ENCODE data around the gene FREY1.

FREY1 gene

GRCh38 chr11:45921561-45922424 lies 14.7 kb upstream of the FREY1 start:
- Histone ChIP-seq H2AFZ (ENCODE audit: low read length, unreplicated experiment) (no peak overlapping the region), H3K79me2 (ENCODE audit: control insufficient read depth, insufficient read depth, low read length, unreplicated experiment) (peaks cover 5% of the 10 kb centered on the region), H3K4me1 (ENCODE audit: control insufficient read depth, insufficient read depth, low read length, unreplicated experiment) (no peaks in the 10 kb centered on the region), H3K27ac (ENCODE audit: low read depth, low read length) (no peak overlapping the region), H3K27me3 (ENCODE audit: insufficient read depth, low read length) (peaks cover 34% of the 10 kb centered on the region), H3K36me3 (ENCODE audit: insufficient read depth, low read length) (no peaks in the 10 kb centered on the region), H3K4me3 (ENCODE audit: low read depth, low read length) (no peak overlapping the region)

GRCh38 chr11:45920531-45921477 lies 13.7 kb upstream of the FREY1 start:
- Histone ChIP-seq H3K4me3 (ENCODE audit: low read depth, low read length) (no peak overlapping the region), H3K36me3 (ENCODE audit: insufficient read depth, low read length) (no peaks in the 10 kb centered on the region), H3K79me2 (ENCODE audit: control insufficient read depth, insufficient read depth, low read length, unreplicated experiment) (peaks cover 13% of the 10 kb centered on the region), H2AFZ (ENCODE audit: low read length, unreplicated experiment) (no peak overlapping the region), H3K27me3 (ENCODE audit: insufficient read depth, low read length) (peaks cover 34% of the 10 kb centered on the region), H3K27ac (ENCODE audit: low read depth, low read length) (no peak overlapping the region), H3K4me1 (ENCODE audit: control insufficient read depth, insufficient read depth, low read length, unreplicated experiment) (no peaks in the 10 kb centered on the region)

- Histone ChIP-seq H3K79me2 (ENCODE audit: control insufficient read depth, insufficient read depth, low read length, unreplicated experiment) (peaks cover 13% of the 10 kb centered on the region), H3K36me3 (ENCODE audit: insufficient read depth, low read length) (no peaks in the 10 kb centered on the region), H2AFZ (ENCODE audit: low read length, unreplicated experiment) (no peak overlapping the region), H3K27ac (ENCODE audit: low read depth, low read length) (no peak overlapping the region), H3K4me1 (ENCODE audit: control insufficient read depth, insufficient read depth, low read length, unreplicated experiment) (no peaks in the 10 kb centered on the region), H3K27me3 (ENCODE audit: insufficient read depth, low read length) (peaks cover 34% of the 10 kb centered on the region), H3K4me3 (ENCODE audit: low read depth, low read length) (no peak overlapping the region)
These were observed 12.9 kb upstream of the FREY1 start for GRCh38 chr11:45919806-45920530.

DNA sequence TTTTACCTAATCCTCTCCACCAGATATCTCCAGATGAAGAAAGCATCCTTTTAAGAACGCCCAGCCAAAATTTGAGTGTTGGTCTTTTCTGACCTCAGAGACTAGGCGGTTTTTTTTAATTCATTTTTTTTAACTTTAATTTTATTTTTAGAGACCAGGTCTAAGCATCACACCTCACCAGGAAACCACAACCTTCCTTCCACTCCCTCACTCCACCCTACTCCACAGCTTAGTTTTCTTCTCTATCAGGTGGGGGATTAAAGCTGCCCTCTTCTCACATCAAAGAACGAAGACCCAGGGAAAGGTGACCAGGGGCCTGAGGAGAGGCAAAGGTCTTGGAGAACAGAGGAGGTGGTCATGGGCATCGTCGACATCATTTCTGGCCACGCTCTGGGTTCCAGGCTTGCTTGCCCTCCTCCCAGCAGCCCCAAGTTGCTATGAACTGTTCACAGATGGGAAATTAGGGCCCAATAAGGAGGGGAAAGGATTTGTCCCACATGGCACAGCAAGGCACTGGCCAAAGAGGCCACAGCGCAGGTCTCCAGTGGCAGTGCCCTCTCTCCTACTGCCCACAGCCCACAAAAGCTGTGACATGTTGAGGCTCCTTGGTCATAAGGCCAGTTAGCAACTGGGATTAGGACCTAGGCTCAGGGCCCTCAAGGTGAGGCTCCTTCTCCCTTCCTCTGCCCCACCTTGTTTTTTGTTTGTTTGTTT lies 12.0 kb upstream of the FREY1 start:
- H3K27ac ChIP-seq (ENCODE audit: low read depth, low read length) = no peak overlapping the region
- peak overlapping the region; percentile 82; the same call in 1 of the 2 replicates for H3K4me3 ChIP-seq (ENCODE audit: low read depth, low read length)
- H3K4me1 ChIP-seq (ENCODE audit: control insufficient read depth, insufficient read depth, low read length, unreplicated experiment) = no peaks in the 10 kb centered on the region
- peaks cover 30% of the 10 kb centered on the region for H3K27me3 ChIP-seq (ENCODE audit: insufficient read depth, low read length)
- no peak overlapping the region for H2AFZ ChIP-seq (ENCODE audit: low read length, unreplicated experiment)
- H3K36me3 ChIP-seq (ENCODE audit: insufficient read depth, low read length) = no peaks in the 10 kb centered on the region
- peaks cover 13% of the 10 kb centered on the region for H3K79me2 ChIP-seq (ENCODE audit: control insufficient read depth, insufficient read depth, low read length, unreplicated experiment)

GRCh38 chr11:45918331-45918941 lies 11.4 kb upstream of the FREY1 start:
- Histone ChIP-seq H3K27ac (ENCODE audit: low read depth, low read length) (peak overlapping the region; percentile 19; the same call in 1 of the 2 replicates), H2AFZ (ENCODE audit: low read length, unreplicated experiment) (peak overlapping the region; percentile 78), H3K4me3 (ENCODE audit: low read depth, low read length) (peak overlapping the region; percentile 82), H3K36me3 (ENCODE audit: insufficient read depth, low read length) (no peaks in the 10 kb centered on the region), H3K79me2 (ENCODE audit: control insufficient read depth, insufficient read depth, low read length, unreplicated experiment) (peaks cover 13% of the 10 kb centered on the region), H3K4me1 (ENCODE audit: control insufficient read depth, insufficient read depth, low read length, unreplicated experiment) (no peaks in the 10 kb centered on the region), H3K27me3 (ENCODE audit: insufficient read depth, low read length) (peaks cover 26% of the 10 kb centered on the region)

- Histone ChIP-seq H2AFZ (ENCODE audit: low read length, unreplicated experiment) (peak within 1 kb of the TSS; percentile 78), H3K27ac (ENCODE audit: low read depth, low read length) (peak within 1 kb of the TSS; percentile 64), H3K79me2 (ENCODE audit: control insufficient read depth, insufficient read depth, low read length, unreplicated experiment) (peaks cover 13% of the 10 kb centered on the region), H3K27me3 (ENCODE audit: insufficient read depth, low read length) (peaks cover 19% of the 10 kb centered on the region), H3K4me3 (ENCODE audit: low read depth, low read length) (peak within 1 kb of the TSS; percentile 82), H3K4me1 (ENCODE audit: control insufficient read depth, insufficient read depth, low read length, unreplicated experiment) (no peaks in the 10 kb centered on the region), H3K36me3 (ENCODE audit: insufficient read depth, low read length) (no peaks in the 10 kb centered on the region)
These were observed 10.7 kb upstream of the FREY1 start, which contains the start of gene PEX16 for GRCh38 chr11:45917623-45918330. TSS of gene PEX16 (minus strand) at chr11:45917877. CDS start at chr11:45917811, 66 bp downstream.

- peaks cover 13% of the 10 kb centered on the region for H3K79me2 ChIP-seq (ENCODE audit: control insufficient read depth, insufficient read depth, low read length, unreplicated experiment)
- H3K36me3 ChIP-seq (ENCODE audit: insufficient read depth, low read length) = no peaks in the 10 kb centered on the region
- H3K4me3 ChIP-seq (ENCODE audit: low read depth, low read length) = peak overlapping the region; percentile 82
- peak overlapping the region; percentile 64 for H3K27ac ChIP-seq (ENCODE audit: low read depth, low read length)
- H3K4me1 ChIP-seq (ENCODE audit: control insufficient read depth, insufficient read depth, low read length, unreplicated experiment) = no peaks in the 10 kb centered on the region
- peaks cover 14% of the 10 kb centered on the region for H3K27me3 ChIP-seq (ENCODE audit: insufficient read depth, low read length)
- peak overlapping the region; percentile 18 for H2AFZ ChIP-seq (ENCODE audit: low read length, unreplicated experiment)
These were observed 10.2 kb upstream of the FREY1 start for GRCh38 chr11:45917286-45917622.

GRCh38 chr11:45915446-45915845 lies 8.4 kb upstream of the FREY1 start:
- Histone ChIP-seq H3K4me1 (ENCODE audit: control insufficient read depth, insufficient read depth, low read length, unreplicated experiment) (no peaks in the 10 kb centered on the region), H3K79me2 (ENCODE audit: control insufficient read depth, insufficient read depth, low read length, unreplicated experiment) (peaks cover 13% of the 10 kb centered on the region), H3K4me3 (ENCODE audit: low read depth, low read length) (no peak overlapping the region), H2AFZ (ENCODE audit: low read length, unreplicated experiment) (no peak overlapping the region), H3K27ac (ENCODE audit: low read depth, low read length) (no peak overlapping the region), H3K27me3 (ENCODE audit: insufficient read depth, low read length) (no peaks in the 10 kb centered on the region), H3K36me3 (ENCODE audit: insufficient read depth, low read length) (no peaks in the 10 kb centered on the region)

DNA sequence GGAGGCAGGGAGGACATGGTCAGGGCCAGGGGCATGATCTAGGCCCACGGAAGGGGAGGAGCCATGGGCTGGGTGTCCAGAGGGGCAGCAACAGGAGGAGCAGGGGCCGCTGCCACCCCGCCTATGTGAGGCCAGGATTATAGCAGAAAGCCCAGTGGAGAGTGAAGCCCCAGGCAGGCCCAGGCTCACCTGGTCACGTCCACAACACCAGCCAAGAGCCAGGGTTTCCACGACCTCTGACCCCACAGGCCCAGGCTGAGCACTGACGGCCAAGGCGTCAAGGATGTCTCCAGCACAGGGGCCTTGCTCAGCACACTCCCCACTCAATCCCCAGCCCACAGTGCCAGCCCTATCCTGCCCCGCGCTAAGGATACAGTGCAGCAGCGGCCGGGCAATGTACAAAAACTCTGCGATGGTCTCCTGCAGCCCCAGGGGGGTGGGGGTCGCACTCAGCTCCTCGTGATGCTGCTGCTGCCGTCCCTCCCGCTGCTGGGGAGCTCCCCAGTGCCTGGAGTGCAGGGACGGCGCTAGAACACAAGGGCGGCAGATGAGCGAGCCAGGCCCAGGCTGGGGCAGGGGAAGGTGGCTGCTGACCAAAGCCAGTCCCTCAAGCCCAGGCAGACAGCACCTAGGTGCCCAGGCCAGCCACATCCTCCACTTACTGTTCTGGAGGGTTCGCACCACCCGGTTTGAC lies 7.0 kb upstream of the FREY1 start:
- Histone ChIP-seq H3K27me3 (ENCODE audit: insufficient read depth, low read length) (no peaks in the 10 kb centered on the region), H3K36me3 (ENCODE audit: insufficient read depth, low read length) (no peaks in the 10 kb centered on the region), H2AFZ (ENCODE audit: low read length, unreplicated experiment) (no peak overlapping the region), H3K4me3 (ENCODE audit: low read depth, low read length) (no peak overlapping the region), H3K79me2 (ENCODE audit: control insufficient read depth, insufficient read depth, low read length, unreplicated experiment) (peaks cover 13% of the 10 kb centered on the region), H3K4me1 (ENCODE audit: control insufficient read depth, insufficient read depth, low read length, unreplicated experiment) (no peaks in the 10 kb centered on the region), H3K27ac (ENCODE audit: low read depth, low read length) (no peak overlapping the region)

Measured in ACC112 (cell line).